Thoracic aorta (tissue), 2 donors: ENCODE results near the gene TBC1D4. TPM values are rescaled to one million over a fixed set of nuclear protein-coding genes. Genes with fewer than 3 reads are reported as not detected.

Source experiments
- ATAC-seq: fragments of 150-250 bp; one replicate; pipeline ENCODE4 v1.8.0; 2017; ENCODE audit warnings: low read depth; ENCODE audit not compliant: insufficient number of reproducible peaks, low FRiP score
- DNase-seq: peaks from one replicate; pipeline ENCODE4 v3.0.0-alpha.2; 2020; ENCODE audit warnings: low spot score
- H3K27ac ChIP-seq, 2 donors: fragments of 200-600 bp; sonication (generic); 1 replicate in 1 of 2; 2 replicates in 1 of 2; pipeline ENCODE4 v1.5.1; 2016; ENCODE audit warnings: mild to moderate bottlenecking in 2 of 2, moderate library complexity in 2 of 2
- H3K27me3 ChIP-seq: fragments of 200-600 bp; sonication (generic); replicated peaks from 2 replicates; pipeline ENCODE4 v1.6.0; 2016; ENCODE audit warnings: mild to moderate bottlenecking; ENCODE audit not compliant: insufficient read depth
- H3K36me3 ChIP-seq: fragments of 200-600 bp; sonication (generic); one replicate; pipeline ENCODE4 v1.5.1; 2016
- H3K4me1 ChIP-seq, 2 donors: fragments of 200-600 bp; sonication (generic); 1 replicate in 1 of 2; 2 replicates in 1 of 2; pipeline versions ENCODE4 v1.5.1 to v1.6.0; 2016; ENCODE audit warnings: low read depth in 2 of 2, mild to moderate bottlenecking in 1 of 2; ENCODE audit not compliant: control insufficient read depth in 1 of 2
- H3K4me3 ChIP-seq: fragments of 200-600 bp; sonication (generic); 2 replicates; pipeline ENCODE4 v1.5.1; 2016; ENCODE audit warnings: mild to moderate bottlenecking
- H3K9me3 ChIP-seq: fragments of 200-600 bp; sonication (generic); 2 replicates; pipeline ENCODE4 v1.5.1; 2016
- total RNA-seq, 2 donors: library from RNA; depleted of rRNA; stranded (reverse); fragments of >200 nt; gene quantifications; one replicate each; pipeline versions ENCODE4 v1.1.0 to v1.2.3, GENCODE V29; 2016
- TF ChIP-seq, protein P1 (sequence below): fragments of 200-600 bp; sonication (generic); IDR thresholded peaks from one replicate; pipeline ENCODE4 v1.5.1; 2019; ENCODE audit warnings: antibody characterized with exemption

The TBC1D4 gene
- total RNA-seq, 2 donors from 2014 or later = 15.8 to 20.3 TPM

DNA sequence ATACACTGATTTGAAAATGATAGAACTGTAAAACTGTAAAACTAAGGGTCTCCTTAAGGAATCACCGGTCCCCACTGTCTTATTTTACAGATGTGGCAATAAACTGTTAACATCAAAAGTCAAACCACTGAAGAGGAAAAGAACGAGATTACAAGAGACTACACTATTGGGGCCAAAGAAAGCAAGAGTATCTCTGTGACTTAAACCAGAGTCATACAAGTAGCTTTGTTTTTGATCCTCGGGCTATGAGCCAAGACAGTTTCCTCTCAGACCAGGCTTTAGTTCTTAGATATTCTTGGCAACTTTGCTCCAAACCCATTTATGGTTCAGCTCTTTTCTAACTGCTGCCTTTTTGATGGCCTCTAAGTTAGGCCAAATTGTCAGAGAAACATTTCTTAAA, 113.8 kb downstream of the TBC1D4 start:
- H3K27ac ChIP-seq = peak overlapping the region in 1 of 2 donors; percentile 51
- H3K36me3 ChIP-seq = no peaks in the 10 kb centered on the region
- TF ChIP-seq, protein P1, sequence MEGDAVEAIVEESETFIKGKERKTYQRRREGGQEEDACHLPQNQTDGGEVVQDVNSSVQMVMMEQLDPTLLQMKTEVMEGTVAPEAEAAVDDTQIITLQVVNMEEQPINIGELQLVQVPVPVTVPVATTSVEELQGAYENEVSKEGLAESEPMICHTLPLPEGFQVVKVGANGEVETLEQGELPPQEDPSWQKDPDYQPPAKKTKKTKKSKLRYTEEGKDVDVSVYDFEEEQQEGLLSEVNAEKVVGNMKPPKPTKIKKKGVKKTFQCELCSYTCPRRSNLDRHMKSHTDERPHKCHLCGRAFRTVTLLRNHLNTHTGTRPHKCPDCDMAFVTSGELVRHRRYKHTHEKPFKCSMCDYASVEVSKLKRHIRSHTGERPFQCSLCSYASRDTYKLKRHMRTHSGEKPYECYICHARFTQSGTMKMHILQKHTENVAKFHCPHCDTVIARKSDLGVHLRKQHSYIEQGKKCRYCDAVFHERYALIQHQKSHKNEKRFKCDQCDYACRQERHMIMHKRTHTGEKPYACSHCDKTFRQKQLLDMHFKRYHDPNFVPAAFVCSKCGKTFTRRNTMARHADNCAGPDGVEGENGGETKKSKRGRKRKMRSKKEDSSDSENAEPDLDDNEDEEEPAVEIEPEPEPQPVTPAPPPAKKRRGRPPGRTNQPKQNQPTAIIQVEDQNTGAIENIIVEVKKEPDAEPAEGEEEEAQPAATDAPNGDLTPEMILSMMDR = no peak
- no peaks in the 10 kb centered on the region for H3K9me3 ChIP-seq
- ATAC-seq (peak; percentile 71), DNase-seq (peak; percentile 14)
- no peak overlapping the region for H3K4me3 ChIP-seq
- no peaks in the 10 kb centered on the region for H3K27me3 ChIP-seq
- H3K4me1 ChIP-seq = peaks cover 11 to 18% of the 10 kb centered on the region in 2 donors

DNA sequence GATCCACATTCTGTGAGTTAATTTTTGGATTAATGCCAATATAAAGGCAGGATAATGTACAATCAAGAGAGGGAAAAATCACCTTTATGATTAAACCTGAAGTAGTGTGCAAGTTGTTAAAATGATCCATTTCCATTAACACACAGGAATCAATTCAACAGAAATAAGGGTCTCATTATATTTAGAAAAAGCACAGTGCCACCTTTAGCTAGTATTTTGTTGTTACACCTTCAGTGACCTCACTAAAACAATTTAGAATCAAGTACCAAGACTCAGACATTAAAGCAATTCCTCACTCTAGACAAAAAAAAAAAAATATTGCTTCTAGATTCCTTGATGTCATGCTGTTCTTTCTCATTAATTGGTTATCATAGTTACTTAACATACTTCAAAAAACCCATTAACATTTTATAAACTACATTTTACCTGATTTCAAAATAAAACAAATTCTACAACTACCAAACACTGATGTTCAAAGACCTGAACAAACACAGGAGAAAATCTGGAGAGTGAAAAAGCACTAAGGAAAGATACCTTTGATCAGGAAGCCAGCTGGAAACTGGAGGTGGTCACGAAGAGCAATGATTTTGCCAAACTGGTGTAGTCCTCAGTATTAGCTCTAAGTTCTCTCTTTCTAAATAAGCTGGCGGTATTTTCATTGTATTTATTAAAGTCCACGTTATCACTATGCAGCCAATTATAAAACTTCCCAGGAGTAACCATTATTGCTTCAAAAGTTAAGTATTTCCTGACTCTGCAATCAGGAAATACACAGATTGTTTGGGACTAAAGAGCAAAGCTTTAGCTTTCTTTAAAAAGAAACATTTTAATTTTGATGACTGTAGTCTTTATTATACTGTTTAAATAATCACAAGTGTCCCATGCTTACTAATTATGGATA, 115.3 kb downstream of the TBC1D4 start:
- Histone ChIP-seq H3K36me3 (no peaks in the 10 kb centered on the region), H3K27ac (no peak overlapping the region), H3K4me1 (peaks cover 11 to 18% of the 10 kb centered on the region in 2 donors)

DNA sequence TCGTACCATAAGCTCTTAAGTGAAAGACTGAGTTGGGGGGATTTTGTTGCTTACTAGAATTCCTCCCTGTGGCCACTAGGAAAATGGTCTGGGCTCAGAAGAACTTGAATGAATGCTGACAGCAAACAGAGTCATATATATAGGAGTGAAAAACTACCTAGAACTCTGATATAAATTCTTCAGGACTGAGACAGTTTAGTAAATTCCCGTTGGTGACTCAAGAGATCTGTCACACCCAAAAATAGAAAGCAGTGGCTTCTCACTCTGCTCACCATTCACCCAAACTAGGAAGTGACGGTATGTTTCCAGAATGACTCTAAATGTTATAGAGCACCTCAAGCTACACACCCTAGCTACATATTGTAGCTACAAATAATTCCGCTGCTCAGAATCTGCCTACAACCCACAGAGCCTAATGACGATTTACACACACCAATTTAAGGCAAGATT, 116.2 kb downstream of the TBC1D4 start:
- DNase-seq (no peak), ATAC-seq (no peak)
- Histone ChIP-seq H3K36me3 (no peaks in the 10 kb centered on the region), H3K27ac (no peak overlapping the region), H3K9me3 (no peaks in the 10 kb centered on the region), H3K27me3 (no peaks in the 10 kb centered on the region), H3K4me3 (no peak overlapping the region), H3K4me1 (peaks cover 11 to 18% of the 10 kb centered on the region in 2 donors)
- TF ChIP-seq, protein P1 = no peak

More for the DNA sequence above, 115.3 kb downstream of the TBC1D4 start:
- H3K4me3 ChIP-seq = no peak overlapping the region
- DNase-seq (no peak), ATAC-seq (no peak)
- TF ChIP-seq, protein P1 = no peak
- H3K9me3 ChIP-seq = no peaks in the 10 kb centered on the region
- H3K27me3 ChIP-seq = no peaks in the 10 kb centered on the region

DNA sequence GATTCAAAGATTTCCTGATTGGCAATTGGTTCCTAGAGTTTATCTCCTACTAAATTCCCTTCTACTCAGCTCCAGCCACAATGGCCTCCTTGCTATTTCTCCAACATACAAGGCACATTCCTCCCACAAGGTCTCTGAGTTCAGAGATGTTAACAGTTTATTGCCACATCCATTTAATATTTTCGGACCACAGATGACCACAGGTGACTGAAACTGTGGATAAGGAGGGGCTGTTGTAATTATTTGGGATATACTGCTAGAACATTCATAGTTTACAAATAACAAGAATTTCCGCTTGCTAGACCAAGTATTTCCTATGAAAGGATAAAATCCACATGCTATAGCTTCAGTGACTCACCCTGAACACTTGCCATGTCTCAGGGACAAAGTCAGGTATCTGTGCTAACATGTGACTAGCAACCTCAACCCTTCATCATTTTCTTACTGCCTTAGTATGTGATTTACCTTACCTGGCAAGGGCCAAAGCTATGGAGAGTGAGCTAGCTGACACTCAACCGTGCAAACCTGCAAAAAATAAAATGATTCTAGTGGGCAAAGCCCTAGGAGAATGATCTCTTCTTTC, 117.7 kb downstream of the TBC1D4 start:
- H3K4me3 ChIP-seq = no peak overlapping the region
- H3K9me3 ChIP-seq = no peaks in the 10 kb centered on the region
- H3K4me1 ChIP-seq = peaks cover 11 to 18% of the 10 kb centered on the region in 2 donors
- TF ChIP-seq, protein P1 = no peak
- ATAC-seq (no peak), DNase-seq (no peak)
- H3K36me3 ChIP-seq = no peaks in the 10 kb centered on the region
- H3K27me3 ChIP-seq = no peaks in the 10 kb centered on the region
- H3K27ac ChIP-seq = no peak overlapping the region

DNA sequence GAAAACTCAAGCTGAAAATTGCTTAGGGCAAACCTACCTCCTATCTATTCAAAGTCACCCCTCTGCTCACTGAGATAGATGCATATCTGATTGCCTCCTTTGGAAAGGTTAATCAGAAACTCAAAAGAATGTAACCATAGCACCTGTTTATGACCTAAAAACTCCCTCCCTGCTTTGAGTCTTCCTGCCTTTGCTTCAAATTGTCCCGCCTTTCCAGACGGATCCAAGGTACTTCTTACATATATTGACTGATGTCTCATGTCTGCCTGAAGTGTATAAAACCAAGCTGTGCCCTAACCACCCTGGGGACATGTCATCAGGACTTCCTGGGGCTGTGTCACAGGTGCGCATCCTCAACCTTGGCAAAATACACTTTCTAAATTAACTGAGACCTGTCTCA, 118.6 kb downstream of the TBC1D4 start:
- TF ChIP-seq, protein P1 = no peak
- no peaks in the 10 kb centered on the region for H3K27me3 ChIP-seq
- no peak overlapping the region for H3K27ac ChIP-seq
- no peak for ATAC-seq
- no peak overlapping the region for H3K4me3 ChIP-seq
- no peak for DNase-seq
- H3K9me3 ChIP-seq = no peaks in the 10 kb centered on the region
- peaks cover 8 to 11% of the 10 kb centered on the region in 2 donors for H3K4me1 ChIP-seq
- no peaks in the 10 kb centered on the region for H3K36me3 ChIP-seq
